ENCODE measurements around the gene CAMK2A.

DNA sequence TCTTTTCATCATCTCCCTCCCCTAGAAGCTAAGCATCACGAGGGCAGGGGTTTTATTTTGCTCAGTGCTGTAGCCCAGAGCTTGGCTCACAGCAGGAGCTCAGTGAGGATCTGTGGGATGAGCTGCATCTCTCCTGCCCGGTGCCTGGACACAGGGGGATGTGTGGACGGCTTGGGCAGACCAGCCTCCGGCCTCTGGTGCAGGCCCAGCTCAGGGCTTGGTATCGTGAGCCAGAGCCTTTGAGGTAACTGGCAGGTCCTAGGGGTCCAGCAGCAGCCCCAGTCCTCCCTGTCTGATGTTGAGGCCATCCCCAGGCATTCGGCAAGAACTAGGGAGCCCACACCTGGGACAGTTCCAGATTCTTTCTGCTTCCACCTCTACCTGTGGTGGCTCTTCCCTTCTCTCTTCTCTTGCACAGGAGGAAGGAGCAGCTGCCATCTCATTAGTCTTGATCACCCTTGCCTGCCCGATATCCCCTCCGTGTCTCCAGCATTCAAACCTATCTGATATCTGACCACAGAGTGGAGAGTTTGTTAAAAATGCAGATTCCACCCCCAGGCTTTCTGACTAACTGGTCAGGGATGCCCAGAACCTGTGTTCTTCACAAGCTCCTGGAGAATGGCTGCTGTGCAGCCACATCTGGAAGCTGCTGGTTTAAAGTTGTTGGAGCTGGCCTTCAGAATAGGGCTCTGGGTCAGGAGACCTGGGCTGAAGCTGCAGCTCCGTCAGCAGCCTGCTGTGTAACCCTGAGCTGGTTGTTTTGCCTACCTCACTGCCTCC, 107.6 kb downstream of the CAMK2A start:
- no peak for TF ChIP-seq EGR1 (IDR thresholded peaks at IDR 0.05; ENCODE audit: low read depth in 2 of 2)
- TF ChIP-seq, protein P1, sequence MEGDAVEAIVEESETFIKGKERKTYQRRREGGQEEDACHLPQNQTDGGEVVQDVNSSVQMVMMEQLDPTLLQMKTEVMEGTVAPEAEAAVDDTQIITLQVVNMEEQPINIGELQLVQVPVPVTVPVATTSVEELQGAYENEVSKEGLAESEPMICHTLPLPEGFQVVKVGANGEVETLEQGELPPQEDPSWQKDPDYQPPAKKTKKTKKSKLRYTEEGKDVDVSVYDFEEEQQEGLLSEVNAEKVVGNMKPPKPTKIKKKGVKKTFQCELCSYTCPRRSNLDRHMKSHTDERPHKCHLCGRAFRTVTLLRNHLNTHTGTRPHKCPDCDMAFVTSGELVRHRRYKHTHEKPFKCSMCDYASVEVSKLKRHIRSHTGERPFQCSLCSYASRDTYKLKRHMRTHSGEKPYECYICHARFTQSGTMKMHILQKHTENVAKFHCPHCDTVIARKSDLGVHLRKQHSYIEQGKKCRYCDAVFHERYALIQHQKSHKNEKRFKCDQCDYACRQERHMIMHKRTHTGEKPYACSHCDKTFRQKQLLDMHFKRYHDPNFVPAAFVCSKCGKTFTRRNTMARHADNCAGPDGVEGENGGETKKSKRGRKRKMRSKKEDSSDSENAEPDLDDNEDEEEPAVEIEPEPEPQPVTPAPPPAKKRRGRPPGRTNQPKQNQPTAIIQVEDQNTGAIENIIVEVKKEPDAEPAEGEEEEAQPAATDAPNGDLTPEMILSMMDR (IDR thresholded peaks at IDR 0.05; ENCODE audit: low read depth, low read length, missing input control), result no peak
- no peak for TF ChIP-seq SP1 (IDR thresholded peaks at IDR 0.05)
- no peak for TF ChIP-seq HNF4A (conservative IDR thresholded peaks at IDR 0.05)
- TF ChIP-seq, protein P2, sequence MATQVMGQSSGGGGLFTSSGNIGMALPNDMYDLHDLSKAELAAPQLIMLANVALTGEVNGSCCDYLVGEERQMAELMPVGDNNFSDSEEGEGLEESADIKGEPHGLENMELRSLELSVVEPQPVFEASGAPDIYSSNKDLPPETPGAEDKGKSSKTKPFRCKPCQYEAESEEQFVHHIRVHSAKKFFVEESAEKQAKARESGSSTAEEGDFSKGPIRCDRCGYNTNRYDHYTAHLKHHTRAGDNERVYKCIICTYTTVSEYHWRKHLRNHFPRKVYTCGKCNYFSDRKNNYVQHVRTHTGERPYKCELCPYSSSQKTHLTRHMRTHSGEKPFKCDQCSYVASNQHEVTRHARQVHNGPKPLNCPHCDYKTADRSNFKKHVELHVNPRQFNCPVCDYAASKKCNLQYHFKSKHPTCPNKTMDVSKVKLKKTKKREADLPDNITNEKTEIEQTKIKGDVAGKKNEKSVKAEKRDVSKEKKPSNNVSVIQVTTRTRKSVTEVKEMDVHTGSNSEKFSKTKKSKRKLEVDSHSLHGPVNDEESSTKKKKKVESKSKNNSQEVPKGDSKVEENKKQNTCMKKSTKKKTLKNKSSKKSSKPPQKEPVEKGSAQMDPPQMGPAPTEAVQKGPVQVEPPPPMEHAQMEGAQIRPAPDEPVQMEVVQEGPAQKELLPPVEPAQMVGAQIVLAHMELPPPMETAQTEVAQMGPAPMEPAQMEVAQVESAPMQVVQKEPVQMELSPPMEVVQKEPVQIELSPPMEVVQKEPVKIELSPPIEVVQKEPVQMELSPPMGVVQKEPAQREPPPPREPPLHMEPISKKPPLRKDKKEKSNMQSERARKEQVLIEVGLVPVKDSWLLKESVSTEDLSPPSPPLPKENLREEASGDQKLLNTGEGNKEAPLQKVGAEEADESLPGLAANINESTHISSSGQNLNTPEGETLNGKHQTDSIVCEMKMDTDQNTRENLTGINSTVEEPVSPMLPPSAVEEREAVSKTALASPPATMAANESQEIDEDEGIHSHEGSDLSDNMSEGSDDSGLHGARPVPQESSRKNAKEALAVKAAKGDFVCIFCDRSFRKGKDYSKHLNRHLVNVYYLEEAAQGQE (IDR thresholded peaks at IDR 0.05), result no peak
- TF ChIP-seq TAF1 (conservative IDR thresholded peaks at IDR 0.05), result no peak
- TF ChIP-seq NR2F2 (IDR thresholded peaks at IDR 0.05), result no peak
- no peak for TF ChIP-seq GABPA (IDR thresholded peaks at IDR 0.05 in 1 of 2, conservative IDR thresholded peaks at IDR 0.05 in 1 of 2)
- no peak for TF ChIP-seq FOXA1 (IDR thresholded peaks at IDR 0.05)
- TF ChIP-seq, protein P3, sequence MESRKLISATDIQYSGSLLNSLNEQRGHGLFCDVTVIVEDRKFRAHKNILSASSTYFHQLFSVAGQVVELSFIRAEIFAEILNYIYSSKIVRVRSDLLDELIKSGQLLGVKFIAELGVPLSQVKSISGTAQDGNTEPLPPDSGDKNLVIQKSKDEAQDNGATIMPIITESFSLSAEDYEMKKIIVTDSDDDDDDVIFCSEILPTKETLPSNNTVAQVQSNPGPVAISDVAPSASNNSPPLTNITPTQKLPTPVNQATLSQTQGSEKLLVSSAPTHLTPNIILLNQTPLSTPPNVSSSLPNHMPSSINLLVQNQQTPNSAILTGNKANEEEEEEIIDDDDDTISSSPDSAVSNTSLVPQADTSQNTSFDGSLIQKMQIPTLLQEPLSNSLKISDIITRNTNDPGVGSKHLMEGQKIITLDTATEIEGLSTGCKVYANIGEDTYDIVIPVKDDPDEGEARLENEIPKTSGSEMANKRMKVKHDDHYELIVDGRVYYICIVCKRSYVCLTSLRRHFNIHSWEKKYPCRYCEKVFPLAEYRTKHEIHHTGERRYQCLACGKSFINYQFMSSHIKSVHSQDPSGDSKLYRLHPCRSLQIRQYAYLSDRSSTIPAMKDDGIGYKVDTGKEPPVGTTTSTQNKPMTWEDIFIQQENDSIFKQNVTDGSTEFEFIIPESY (IDR thresholded peaks at IDR 0.05), result no peak
- no peak for TF ChIP-seq YY1 (IDR thresholded peaks at IDR 0.05)
- TF ChIP-seq, protein P4, sequence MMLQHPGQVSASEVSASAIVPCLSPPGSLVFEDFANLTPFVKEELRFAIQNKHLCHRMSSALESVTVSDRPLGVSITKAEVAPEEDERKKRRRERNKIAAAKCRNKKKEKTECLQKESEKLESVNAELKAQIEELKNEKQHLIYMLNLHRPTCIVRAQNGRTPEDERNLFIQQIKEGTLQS (IDR thresholded peaks at IDR 0.05), result no peak
